Stomach smooth muscle (tissue), 2 donors: ENCODE data around the gene BIK.
A peak's percentile ranks its signal among the peaks of the same experiment; 100 is the strongest.
"Not testable (repeated sequence)": the region's sequence is repeated elsewhere in the genome, so short reads cannot be mapped to it uniquely, and the experiment has no call there.

Experiments
- H3K27ac ChIP-seq: one replicate; pipeline ENCODE4 v1.7.0; 2013; ENCODE audit warnings: mild to moderate bottlenecking, low read length, inconsistent platforms
- H3K27me3 ChIP-seq, 2 donors: one replicate each; pipeline ENCODE4 v1.7.0; 2013; ENCODE audit warnings: low read length in 2 of 2; ENCODE audit not compliant: insufficient read depth in 2 of 2, control insufficient read depth in 1 of 2
- H3K36me3 ChIP-seq, 2 donors: one replicate each; pipeline ENCODE4 v1.7.0; 2013; ENCODE audit warnings: low read length in 2 of 2; ENCODE audit not compliant: control insufficient read depth in 2 of 2, insufficient read depth in 2 of 2
- H3K4me1 ChIP-seq: one replicate; pipeline ENCODE4 v1.7.0; 2013; ENCODE audit warnings: low read length; ENCODE audit not compliant: control insufficient read depth, insufficient read depth
- H3K4me3 ChIP-seq, 2 donors: one replicate each; pipeline ENCODE4 v1.7.0; 2013; ENCODE audit warnings: low read length in 2 of 2
- H3K9ac ChIP-seq, 2 donors: one replicate each; pipeline ENCODE4 v1.7.0; 2013; ENCODE audit warnings: low read length in 2 of 2, mild to moderate bottlenecking in 1 of 2
- H3K9me3 ChIP-seq, 2 donors: one replicate each; pipeline ENCODE4 v1.7.0; 2013; ENCODE audit warnings: low read length in 2 of 2; ENCODE audit not compliant: control insufficient read depth in 2 of 2
- donor health status: healthy.
- donor health status: Pancreatic carcinoma.

The BIK gene

DNA sequence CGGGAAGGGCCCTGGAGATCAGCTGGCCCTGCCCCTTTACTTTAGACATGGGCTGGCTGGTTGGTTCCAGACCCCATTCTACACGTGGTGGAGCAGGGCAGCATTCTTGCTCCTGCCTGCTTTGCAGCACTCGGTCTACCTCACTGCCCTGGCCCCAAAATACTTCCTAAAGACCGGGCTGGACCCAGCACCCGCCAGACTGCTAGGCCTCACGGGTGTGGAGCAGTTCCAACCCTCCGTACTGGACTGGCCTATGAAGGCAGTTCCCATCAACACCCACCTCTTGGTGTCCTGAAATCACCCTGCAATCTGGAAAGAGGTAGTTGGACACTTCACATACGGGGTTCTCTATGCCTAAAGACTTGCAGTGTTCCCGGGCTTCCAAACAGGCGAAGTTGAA is 26.3 kb downstream of the BIK start:
- peaks cover 0 to 3% of the 10 kb centered on the region in 2 donors for H3K9me3 ChIP-seq
- H3K4me1 ChIP-seq, result peaks cover 12% of the 10 kb centered on the region
- H3K27me3 ChIP-seq, result no peaks in the 10 kb centered on the region
- no peak overlapping the region for H3K27ac ChIP-seq
- peaks cover 40 to 49% of the 10 kb centered on the region in 2 donors for H3K36me3 ChIP-seq
- H3K9ac ChIP-seq, result no peak overlapping the region
- H3K4me3 ChIP-seq, result no peak overlapping the region

DNA sequence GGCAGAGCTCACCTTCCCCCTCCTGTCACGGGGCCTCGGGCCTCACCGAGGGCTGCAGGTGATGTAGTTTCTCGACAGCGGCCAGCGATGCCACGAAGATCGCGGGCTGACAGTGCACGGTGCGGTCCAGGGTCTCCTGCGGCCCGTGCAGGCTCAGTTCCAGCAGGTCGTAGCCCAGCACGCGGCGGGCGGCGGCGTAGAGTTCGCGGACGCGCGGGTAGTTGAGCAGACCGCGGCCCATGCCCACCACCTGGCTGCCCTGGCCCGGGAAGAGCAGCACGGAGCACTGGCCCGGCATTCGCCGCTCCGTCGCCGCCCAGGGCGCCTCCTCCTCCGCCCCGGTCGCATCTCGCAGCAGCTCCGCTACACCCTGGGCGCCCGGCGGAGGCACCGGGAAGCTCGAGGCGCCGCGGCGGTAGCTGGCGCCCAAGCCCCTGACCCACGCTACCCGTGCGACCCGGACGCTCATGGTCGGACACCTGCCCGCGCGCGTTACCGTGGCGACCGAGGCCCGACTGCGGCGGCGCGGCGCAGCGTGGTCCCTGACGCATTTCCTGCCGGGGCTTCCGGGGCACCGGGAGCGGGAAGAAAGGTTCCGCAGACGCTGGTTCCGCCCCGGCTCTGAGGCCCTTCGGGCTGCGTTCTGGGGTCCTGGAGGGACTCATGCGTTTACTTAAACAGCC is 32.5 kb downstream of the BIK start, which contains the start of gene MCAT:
TSS of gene MCAT (minus strand) at position 519 of the 683 bp plus-strand sequence. CDS start at position 469, 50 bp downstream.
- Histone ChIP-seq H3K36me3 (peaks cover 17 to 21% of the 10 kb centered on the region in 2 donors), H3K27ac (peak within 1 kb of the TSS; percentile 49), H3K4me1 (peaks cover 20% of the 10 kb centered on the region), H3K9ac (peak within 1 kb of the TSS; percentile 75 to 78), H3K4me3 (peak within 1 kb of the TSS; percentile 90 to 95), H3K9me3 (no peaks in the 10 kb centered on the region), H3K27me3 (no peaks in the 10 kb centered on the region)

GRCh38 chr22:43144949-43145348 is 34.4 kb downstream of the BIK start:
- no peak overlapping the region for H3K9ac ChIP-seq
- no peak overlapping the region for H3K27ac ChIP-seq
- H3K4me3 ChIP-seq, result no peak overlapping the region
- peaks cover 6 to 11% of the 10 kb centered on the region in 2 donors for H3K36me3 ChIP-seq
- H3K9me3 ChIP-seq, result no peaks in the 10 kb centered on the region
- no peaks in the 10 kb centered on the region for H3K27me3 ChIP-seq
- H3K4me1 ChIP-seq, result peaks cover 20% of the 10 kb centered on the region

- H3K9ac ChIP-seq, H3K36me3 ChIP-seq, H3K27me3 ChIP-seq, H3K4me3 ChIP-seq, H3K9me3 ChIP-seq, H3K27ac ChIP-seq: not testable (repeated sequence)
- H3K4me1 ChIP-seq, result peaks cover 20% of the 10 kb centered on the region
Observed at GRCh38 chr22:43145371-43145770, 34.8 kb downstream of the BIK start.

DNA sequence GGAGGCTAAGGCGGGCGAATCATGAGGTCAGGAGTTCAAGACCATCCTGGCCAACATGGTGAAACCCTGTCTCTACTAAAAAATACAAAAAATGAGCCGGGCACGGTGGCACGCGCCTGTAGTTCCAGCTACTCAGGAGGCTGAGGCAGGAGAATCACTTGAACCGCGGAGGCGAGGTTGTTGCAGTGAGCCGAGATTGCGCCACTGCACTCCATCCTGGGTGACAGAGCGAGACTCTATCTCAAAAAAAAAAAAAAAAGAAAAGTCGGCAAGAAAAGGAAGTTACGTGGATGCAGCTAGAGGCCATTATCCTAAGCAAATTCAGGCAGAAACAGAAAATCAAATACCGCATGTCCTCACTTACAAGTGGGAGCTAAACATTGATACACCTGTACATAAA is 35.8 kb downstream of the BIK start:
- H3K9ac ChIP-seq, H3K9me3 ChIP-seq, H3K27ac ChIP-seq, H3K36me3 ChIP-seq, H3K27me3 ChIP-seq, H3K4me3 ChIP-seq: not testable (repeated sequence)
- peaks cover 19% of the 10 kb centered on the region for H3K4me1 ChIP-seq

- Histone ChIP-seq H3K4me3 (no peak overlapping the region), H3K27ac (no peak overlapping the region), H3K9me3 (no peaks in the 10 kb centered on the region), H3K4me1 (peaks cover 21% of the 10 kb centered on the region), H3K9ac (no peak overlapping the region), H3K36me3 (no peaks in the 10 kb centered on the region), H3K27me3 (no peaks in the 10 kb centered on the region)
Observed at GRCh38 chr22:43147821-43148220, 37.3 kb downstream of the BIK start.

- H3K27ac ChIP-seq, result no peak overlapping the region
- H3K4me1 ChIP-seq, result peaks cover 21% of the 10 kb centered on the region
- H3K9ac ChIP-seq, result no peak overlapping the region
- H3K36me3 ChIP-seq, result no peaks in the 10 kb centered on the region
- no peak overlapping the region for H3K4me3 ChIP-seq
- H3K27me3 ChIP-seq, result no peaks in the 10 kb centered on the region
- H3K9me3 ChIP-seq, result no peaks in the 10 kb centered on the region
Observed at GRCh38 chr22:43148581-43148980, 38.0 kb downstream of the BIK start.

DNA sequence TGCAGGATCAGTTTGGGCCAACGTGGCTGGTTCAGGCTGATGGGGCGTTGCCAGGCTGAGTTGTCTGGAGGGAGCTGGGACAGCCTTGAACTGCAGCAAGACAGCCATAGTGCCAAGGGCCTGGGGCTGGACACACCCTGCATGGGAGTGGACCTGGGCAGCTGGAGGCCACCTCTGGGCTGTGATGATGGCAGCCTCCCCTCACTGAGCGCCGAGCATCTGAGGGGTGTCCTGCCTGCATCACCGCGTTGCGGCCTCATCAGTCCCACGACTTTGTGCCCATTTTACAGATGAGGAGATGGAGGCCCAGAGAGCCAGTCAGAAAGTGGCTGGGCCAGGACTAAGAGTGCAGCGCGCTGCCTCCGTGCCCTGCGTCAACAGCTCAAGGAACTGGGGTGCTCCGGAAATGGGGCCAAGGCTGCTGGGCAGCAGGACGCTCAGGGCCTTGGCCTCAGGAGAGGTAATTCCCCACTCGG is 40.2 kb downstream of the BIK start:
- Histone ChIP-seq H3K9ac (peak overlapping the region; percentile 55 to 73), H3K36me3 (no peaks in the 10 kb centered on the region), H3K9me3 (no peaks in the 10 kb centered on the region), H3K4me3 (peak overlapping the region; percentile 67 to 81), H3K27me3 (no peaks in the 10 kb centered on the region), H3K4me1 (peaks cover 19% of the 10 kb centered on the region), H3K27ac (no peak overlapping the region)

GRCh38 chr22:43151251-43152002 is 40.9 kb downstream of the BIK start, which contains the start of gene TSPO:
Gene TSPO (plus strand): TSS chr22:43151559. CDS start chr22:43159239, 7,680 bp downstream.
- Histone ChIP-seq H3K27me3 (no peaks in the 10 kb centered on the region), H3K36me3 (no peaks in the 10 kb centered on the region), H3K4me1 (peaks cover 19% of the 10 kb centered on the region), H3K4me3 (peak within 1 kb of the TSS; percentile 81), H3K27ac (peak within 1 kb of the TSS; percentile 58), H3K9me3 (no peaks in the 10 kb centered on the region), H3K9ac (peak within 1 kb of the TSS; percentile 74 to 82)

- H3K36me3 ChIP-seq, result no peaks in the 10 kb centered on the region
- H3K9ac ChIP-seq, result peak overlapping the region; percentile 74 to 82
- H3K4me1 ChIP-seq, result peaks cover 19% of the 10 kb centered on the region
- no peaks in the 10 kb centered on the region for H3K9me3 ChIP-seq
- no peaks in the 10 kb centered on the region for H3K27me3 ChIP-seq
- peak overlapping the region; percentile 81 for H3K4me3 ChIP-seq
- H3K27ac ChIP-seq, result peak overlapping the region; percentile 58
Observed at GRCh38 chr22:43152003-43152356, 41.4 kb downstream of the BIK start.
